22Rv1 (cell line): ENCODE results near the gene POLE2.
"Not testable (repeated sequence)": the region's sequence is repeated elsewhere in the genome, so short reads cannot be mapped to it uniquely, and the experiment has no call there.

Experiments
- H3K27ac ChIP-seq: fragments of 450-650 bp; 2 replicates; pipeline ENCODE4 v1.5.1; 2017
- ZFX ChIP-seq: fragments of 450-650 bp; IDR thresholded peaks from 2 replicates; pipeline ENCODE4 v1.6.1; 2017; ENCODE audit warnings: antibody characterized with exemption, borderline replicate concordance
- TF ChIP-seq, protein P1 (sequence below): fragments of 450-650 bp; IDR thresholded peaks from 2 replicates; pipeline ENCODE4 v1.5.1; 2017; ENCODE audit warnings: mild to moderate bottlenecking

Gene POLE2, protein sequence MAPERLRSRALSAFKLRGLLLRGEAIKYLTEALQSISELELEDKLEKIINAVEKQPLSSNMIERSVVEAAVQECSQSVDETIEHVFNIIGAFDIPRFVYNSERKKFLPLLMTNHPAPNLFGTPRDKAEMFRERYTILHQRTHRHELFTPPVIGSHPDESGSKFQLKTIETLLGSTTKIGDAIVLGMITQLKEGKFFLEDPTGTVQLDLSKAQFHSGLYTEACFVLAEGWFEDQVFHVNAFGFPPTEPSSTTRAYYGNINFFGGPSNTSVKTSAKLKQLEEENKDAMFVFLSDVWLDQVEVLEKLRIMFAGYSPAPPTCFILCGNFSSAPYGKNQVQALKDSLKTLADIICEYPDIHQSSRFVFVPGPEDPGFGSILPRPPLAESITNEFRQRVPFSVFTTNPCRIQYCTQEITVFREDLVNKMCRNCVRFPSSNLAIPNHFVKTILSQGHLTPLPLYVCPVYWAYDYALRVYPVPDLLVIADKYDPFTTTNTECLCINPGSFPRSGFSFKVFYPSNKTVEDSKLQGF

DNA sequence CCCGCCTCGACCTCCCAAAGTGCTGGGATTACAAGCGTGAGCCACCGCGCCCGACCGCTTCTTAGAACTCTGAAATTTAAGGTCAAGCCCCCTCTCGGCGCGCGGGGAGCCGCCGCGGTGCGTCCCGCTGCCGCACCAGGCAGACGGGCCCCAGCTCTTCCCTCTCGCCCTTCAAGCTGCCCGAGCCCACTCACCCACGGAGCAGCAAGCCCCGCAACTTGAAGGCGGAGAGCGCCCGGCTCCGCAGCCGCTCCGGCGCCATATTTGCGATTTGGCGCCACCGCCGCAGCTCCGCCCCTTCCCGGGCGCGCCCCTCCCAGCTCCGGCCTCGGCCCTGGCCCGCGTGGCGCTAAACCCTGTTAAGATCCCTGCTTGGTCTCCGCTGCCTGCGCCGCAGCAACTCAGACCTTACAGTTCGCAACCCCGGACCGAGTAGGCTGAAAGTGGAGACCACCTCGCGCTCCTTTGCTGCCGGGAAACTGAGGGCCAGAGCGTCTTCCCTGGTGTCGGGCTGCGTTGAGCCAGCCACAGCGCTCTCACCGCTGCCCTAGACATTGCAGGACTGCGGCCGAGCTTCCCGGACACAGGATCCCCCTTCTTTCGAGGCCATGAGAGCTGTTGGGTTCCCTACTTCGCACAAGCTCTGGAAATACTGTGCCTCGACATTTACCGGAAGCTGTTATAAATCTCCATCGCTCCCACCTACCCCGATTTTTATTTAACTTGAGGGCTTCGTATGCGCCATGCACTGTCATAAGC, at the start of gene POLE2:
Gene POLE2, minus strand, starts transcription at position 273 of the 759 bp plus-strand sequence. Its CDS starts 11 bp downstream, at position 262.
- TF ChIP-seq, protein P1, sequence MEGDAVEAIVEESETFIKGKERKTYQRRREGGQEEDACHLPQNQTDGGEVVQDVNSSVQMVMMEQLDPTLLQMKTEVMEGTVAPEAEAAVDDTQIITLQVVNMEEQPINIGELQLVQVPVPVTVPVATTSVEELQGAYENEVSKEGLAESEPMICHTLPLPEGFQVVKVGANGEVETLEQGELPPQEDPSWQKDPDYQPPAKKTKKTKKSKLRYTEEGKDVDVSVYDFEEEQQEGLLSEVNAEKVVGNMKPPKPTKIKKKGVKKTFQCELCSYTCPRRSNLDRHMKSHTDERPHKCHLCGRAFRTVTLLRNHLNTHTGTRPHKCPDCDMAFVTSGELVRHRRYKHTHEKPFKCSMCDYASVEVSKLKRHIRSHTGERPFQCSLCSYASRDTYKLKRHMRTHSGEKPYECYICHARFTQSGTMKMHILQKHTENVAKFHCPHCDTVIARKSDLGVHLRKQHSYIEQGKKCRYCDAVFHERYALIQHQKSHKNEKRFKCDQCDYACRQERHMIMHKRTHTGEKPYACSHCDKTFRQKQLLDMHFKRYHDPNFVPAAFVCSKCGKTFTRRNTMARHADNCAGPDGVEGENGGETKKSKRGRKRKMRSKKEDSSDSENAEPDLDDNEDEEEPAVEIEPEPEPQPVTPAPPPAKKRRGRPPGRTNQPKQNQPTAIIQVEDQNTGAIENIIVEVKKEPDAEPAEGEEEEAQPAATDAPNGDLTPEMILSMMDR: no peak
- no peak for TF ChIP-seq ZFX
- peak within 1 kb of the TSS; percentile 78 for H3K27ac ChIP-seq

DNA sequence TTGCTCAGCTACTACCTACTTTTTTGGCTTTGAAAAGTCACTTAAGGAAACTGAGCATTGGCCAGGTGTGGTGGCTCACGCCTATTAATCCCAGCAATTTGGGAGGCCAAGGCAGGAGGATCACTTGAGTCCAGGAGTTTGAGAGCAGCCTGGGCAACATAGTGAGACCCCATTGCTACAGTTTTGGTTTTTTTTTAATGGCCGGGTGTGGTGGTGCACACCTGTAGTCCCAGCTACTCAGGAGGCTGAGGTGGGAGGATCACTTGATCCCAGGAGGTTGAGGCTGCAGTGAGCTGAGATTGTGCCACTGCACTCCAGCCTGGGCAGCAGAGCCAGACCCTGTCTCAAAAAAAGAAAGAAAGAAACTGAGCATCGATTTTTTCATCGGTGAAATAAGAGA, 47.7 kb upstream of the POLE2 start:
- not testable (repeated sequence) for H3K27ac ChIP-seq

GRCh38 chr14:49733836-49734235, 45.8 kb upstream of the POLE2 start:
- H3K27ac ChIP-seq: no peak overlapping the region
- TF ChIP-seq ZFX: no peak
- TF ChIP-seq, protein P1: no peak

- no peak overlapping the region for H3K27ac ChIP-seq
- no peak for TF ChIP-seq ZFX
- TF ChIP-seq, protein P1: no peak
Measured at GRCh38 chr14:49732896-49733295, 44.9 kb upstream of the POLE2 start.

DNA sequence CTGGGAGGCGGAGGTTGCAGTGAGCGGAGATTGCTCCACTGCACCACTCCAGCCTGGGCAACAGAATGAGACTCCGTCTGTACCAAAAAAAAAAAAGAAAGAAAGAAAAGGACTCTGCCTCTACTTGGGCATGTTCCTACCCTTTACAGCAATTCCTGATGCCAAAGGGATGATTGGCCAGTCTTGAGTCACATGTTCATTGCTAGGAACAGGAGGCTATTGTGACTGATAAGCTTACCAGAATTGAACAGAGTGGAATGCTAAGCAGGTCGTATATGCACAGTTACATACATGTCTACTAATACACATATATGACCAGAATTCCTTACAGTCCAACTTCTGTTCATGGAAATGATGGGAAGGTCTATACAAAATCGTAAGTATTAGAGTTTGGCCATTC, 39.2 kb upstream of the POLE2 start:
- H3K27ac ChIP-seq: no peak overlapping the region
- TF ChIP-seq ZFX: no peak
- TF ChIP-seq, protein P1: no peak

GRCh38 chr14:49721733-49722435, 33.9 kb upstream of the POLE2 start:
- not testable (repeated sequence) for H3K27ac ChIP-seq

DNA sequence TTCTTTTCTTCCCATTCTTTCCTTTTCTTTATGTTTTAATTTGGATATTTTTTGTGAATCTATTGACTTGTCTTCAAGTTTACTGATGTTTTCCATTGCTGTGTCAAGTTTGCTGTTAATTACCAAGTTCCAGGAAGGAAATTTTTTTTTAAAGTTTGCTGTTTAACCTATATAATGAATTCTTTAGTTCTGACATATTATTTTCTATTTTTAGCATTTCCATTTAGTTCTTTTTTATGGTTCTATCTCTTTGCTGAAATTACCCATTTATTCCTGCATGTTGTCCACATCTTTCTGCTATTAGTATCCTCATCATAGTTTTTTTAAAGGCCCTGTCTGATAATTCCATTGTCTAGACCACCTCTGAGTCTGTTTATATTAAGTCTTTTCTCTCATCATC, 32.7 kb upstream of the POLE2 start:
- TF ChIP-seq ZFX: no peak
- TF ChIP-seq, protein P1: no peak
- H3K27ac ChIP-seq: no peak overlapping the region

- H3K27ac ChIP-seq: not testable (repeated sequence)
Measured at GRCh38 chr14:49710993-49711392, 23.0 kb upstream of the POLE2 start.

DNA sequence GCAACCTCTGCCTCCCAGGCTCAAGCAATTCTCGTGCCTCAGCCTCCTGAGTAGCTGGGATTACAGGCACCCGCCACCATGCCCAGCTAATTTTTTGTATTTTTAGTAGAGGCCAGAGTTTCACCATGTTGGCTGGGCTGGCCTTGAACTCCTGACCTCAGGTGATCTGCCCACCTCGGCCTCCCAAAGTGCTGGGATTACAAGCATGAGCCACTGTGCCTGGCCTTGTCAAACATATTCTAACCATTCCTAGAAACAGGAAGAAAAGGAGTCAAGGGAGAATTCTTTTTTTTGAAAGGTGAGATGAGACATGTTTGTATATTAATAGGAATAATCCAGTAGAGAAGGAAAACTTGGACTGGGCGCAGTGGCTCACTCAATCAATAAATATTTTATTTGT, 16.5 kb upstream of the POLE2 start:
- H3K27ac ChIP-seq: not testable (repeated sequence)
